ENCODE measurements around the gene APLP2.
"Not testable (repeated sequence)": the region's sequence is repeated elsewhere in the genome, so short reads cannot be mapped to it uniquely, and the experiment has no call there.

Gene APLP2

GRCh38 chr11:130074736-130075135, 5.0 kb downstream of the APLP2 start:
- Histone ChIP-seq H3K4me3 (ENCODE audit: low read depth in 1 of 2, low read length in 2 of 2) (no peak overlapping the region), H3K27ac (ENCODE audit: low read length) (no peak overlapping the region), H3K36me3 (ENCODE audit: control insufficient read depth in 1 of 2, insufficient read depth in 2 of 2, low read length in 2 of 2) (no peaks in the 10 kb centered on the region), H3K4me1 (ENCODE audit: control insufficient read depth in 1 of 2, insufficient read depth in 2 of 2, low read length in 2 of 2) (peaks cover 3 to 13% of the 10 kb centered on the region in 2 donors), H3K9me3 (ENCODE audit: control insufficient read depth in 1 of 2, low read length in 2 of 2) (no peaks in the 10 kb centered on the region), H3K27me3 (ENCODE audit: low read depth, low read length) (no peaks in the 10 kb centered on the region)

GRCh38 chr11:130076778-130077481, 7.2 kb downstream of the APLP2 start:
- H3K4me1 ChIP-seq (ENCODE audit: control insufficient read depth in 1 of 2, insufficient read depth in 2 of 2, low read length in 2 of 2): peaks cover 3 to 7% of the 10 kb centered on the region in 2 donors
- H3K9me3 ChIP-seq (ENCODE audit: control insufficient read depth in 1 of 2, low read length in 2 of 2): no peaks in the 10 kb centered on the region
- H3K27ac ChIP-seq (ENCODE audit: low read length): no peak overlapping the region
- H3K27me3 ChIP-seq (ENCODE audit: low read depth, low read length): no peaks in the 10 kb centered on the region
- no peaks in the 10 kb centered on the region for H3K36me3 ChIP-seq (ENCODE audit: control insufficient read depth in 1 of 2, insufficient read depth in 2 of 2, low read length in 2 of 2)
- H3K4me3 ChIP-seq (ENCODE audit: low read depth in 1 of 2, low read length in 2 of 2): no peak overlapping the region

- no peaks in the 10 kb centered on the region for H3K36me3 ChIP-seq (ENCODE audit: control insufficient read depth in 1 of 2, insufficient read depth in 2 of 2, low read length in 2 of 2)
- H3K9me3 ChIP-seq (ENCODE audit: control insufficient read depth in 1 of 2, low read length in 2 of 2): no peaks in the 10 kb centered on the region
- H3K27ac ChIP-seq (ENCODE audit: low read length): no peak overlapping the region
- no peak overlapping the region for H3K4me3 ChIP-seq (ENCODE audit: low read depth in 1 of 2, low read length in 2 of 2)
- H3K27me3 ChIP-seq (ENCODE audit: low read depth, low read length): no peaks in the 10 kb centered on the region
- peaks cover under 1 to 3% of the 10 kb centered on the region in 2 donors for H3K4me1 ChIP-seq (ENCODE audit: control insufficient read depth in 1 of 2, insufficient read depth in 2 of 2, low read length in 2 of 2)
These were observed 8.0 kb downstream of the APLP2 start for GRCh38 chr11:130077671-130078070.

- no peaks in the 10 kb centered on the region for H3K36me3 ChIP-seq (ENCODE audit: control insufficient read depth in 1 of 2, insufficient read depth in 2 of 2, low read length in 2 of 2)
- no peaks in the 10 kb centered on the region for H3K9me3 ChIP-seq (ENCODE audit: control insufficient read depth in 1 of 2, low read length in 2 of 2)
- H3K4me3 ChIP-seq (ENCODE audit: low read depth in 1 of 2, low read length in 2 of 2): no peak overlapping the region
- H3K27ac ChIP-seq (ENCODE audit: low read length): no peak overlapping the region
- H3K4me1 ChIP-seq (ENCODE audit: control insufficient read depth in 1 of 2, insufficient read depth in 2 of 2, low read length in 2 of 2): peaks cover 0 to 3% of the 10 kb centered on the region in 2 donors
- no peaks in the 10 kb centered on the region for H3K27me3 ChIP-seq (ENCODE audit: low read depth, low read length)
These were observed 8.4 kb downstream of the APLP2 start for GRCh38 chr11:130078080-130078479.

- Histone ChIP-seq H3K9me3 (ENCODE audit: control insufficient read depth in 1 of 2, low read length in 2 of 2) (no peaks in the 10 kb centered on the region), H3K27me3 (ENCODE audit: low read depth, low read length) (no peaks in the 10 kb centered on the region), H3K27ac (ENCODE audit: low read length) (no peak overlapping the region), H3K36me3 (ENCODE audit: control insufficient read depth in 1 of 2, insufficient read depth in 2 of 2, low read length in 2 of 2) (no peaks in the 10 kb centered on the region), H3K4me3 (ENCODE audit: low read depth in 1 of 2, low read length in 2 of 2) (no peak overlapping the region), H3K4me1 (ENCODE audit: control insufficient read depth in 1 of 2, insufficient read depth in 2 of 2, low read length in 2 of 2) (peaks cover 16 to 23% of the 10 kb centered on the region in 2 donors)
These were observed 16.1 kb downstream of the APLP2 start for GRCh38 chr11:130085671-130086290.

GRCh38 chr11:130086669-130087068, 17.0 kb downstream of the APLP2 start:
- Histone ChIP-seq H3K27me3 (ENCODE audit: low read depth, low read length) (no peaks in the 10 kb centered on the region), H3K36me3 (ENCODE audit: control insufficient read depth in 1 of 2, insufficient read depth in 2 of 2, low read length in 2 of 2) (no peaks in the 10 kb centered on the region), H3K4me1 (ENCODE audit: control insufficient read depth in 1 of 2, insufficient read depth in 2 of 2, low read length in 2 of 2) (peaks cover 16 to 23% of the 10 kb centered on the region in 2 donors), H3K9me3 (ENCODE audit: control insufficient read depth in 1 of 2, low read length in 2 of 2) (no peaks in the 10 kb centered on the region), H3K4me3 (ENCODE audit: low read depth in 1 of 2, low read length in 2 of 2) (no peak overlapping the region), H3K27ac (ENCODE audit: low read length) (no peak overlapping the region)

- H3K27ac ChIP-seq (ENCODE audit: low read length): no peak overlapping the region
- no peak overlapping the region for H3K4me3 ChIP-seq (ENCODE audit: low read depth in 1 of 2, low read length in 2 of 2)
- H3K9me3 ChIP-seq (ENCODE audit: control insufficient read depth in 1 of 2, low read length in 2 of 2): no peaks in the 10 kb centered on the region
- no peaks in the 10 kb centered on the region for H3K36me3 ChIP-seq (ENCODE audit: control insufficient read depth in 1 of 2, insufficient read depth in 2 of 2, low read length in 2 of 2)
- H3K4me1 ChIP-seq (ENCODE audit: control insufficient read depth in 1 of 2, insufficient read depth in 2 of 2, low read length in 2 of 2): peaks cover 16 to 23% of the 10 kb centered on the region in 2 donors
- H3K27me3 ChIP-seq (ENCODE audit: low read depth, low read length): no peaks in the 10 kb centered on the region
These were observed 17.7 kb downstream of the APLP2 start for GRCh38 chr11:130087294-130087926.

- no peaks in the 10 kb centered on the region for H3K36me3 ChIP-seq (ENCODE audit: control insufficient read depth in 1 of 2, insufficient read depth in 2 of 2, low read length in 2 of 2)
- no peaks in the 10 kb centered on the region for H3K27me3 ChIP-seq (ENCODE audit: low read depth, low read length)
- H3K27ac ChIP-seq (ENCODE audit: low read length): no peak overlapping the region
- H3K4me3 ChIP-seq (ENCODE audit: low read depth in 1 of 2, low read length in 2 of 2): no peak overlapping the region
- no peaks in the 10 kb centered on the region for H3K9me3 ChIP-seq (ENCODE audit: control insufficient read depth in 1 of 2, low read length in 2 of 2)
- peaks cover 16 to 23% of the 10 kb centered on the region in 2 donors for H3K4me1 ChIP-seq (ENCODE audit: control insufficient read depth in 1 of 2, insufficient read depth in 2 of 2, low read length in 2 of 2)
These were observed 18.5 kb downstream of the APLP2 start for GRCh38 chr11:130088217-130088616.

GRCh38 chr11:130088919-130089673, 19.4 kb downstream of the APLP2 start:
- H3K27me3 ChIP-seq (ENCODE audit: low read depth, low read length): no peaks in the 10 kb centered on the region
- peaks cover 16 to 23% of the 10 kb centered on the region in 2 donors for H3K4me1 ChIP-seq (ENCODE audit: control insufficient read depth in 1 of 2, insufficient read depth in 2 of 2, low read length in 2 of 2)
- H3K36me3 ChIP-seq (ENCODE audit: control insufficient read depth in 1 of 2, insufficient read depth in 2 of 2, low read length in 2 of 2): no peaks in the 10 kb centered on the region
- no peak overlapping the region for H3K27ac ChIP-seq (ENCODE audit: low read length)
- no peaks in the 10 kb centered on the region for H3K9me3 ChIP-seq (ENCODE audit: control insufficient read depth in 1 of 2, low read length in 2 of 2)
- no peak overlapping the region for H3K4me3 ChIP-seq (ENCODE audit: low read depth in 1 of 2, low read length in 2 of 2)

GRCh38 chr11:130089674-130090073, 20.0 kb downstream of the APLP2 start:
- Histone ChIP-seq H3K27ac (ENCODE audit: low read length) (no peak overlapping the region), H3K9me3 (ENCODE audit: control insufficient read depth in 1 of 2, low read length in 2 of 2) (no peaks in the 10 kb centered on the region), H3K4me3 (ENCODE audit: low read depth in 1 of 2, low read length in 2 of 2) (no peak overlapping the region), H3K4me1 (ENCODE audit: control insufficient read depth in 1 of 2, insufficient read depth in 2 of 2, low read length in 2 of 2) (peaks cover 16 to 23% of the 10 kb centered on the region in 2 donors), H3K36me3 (ENCODE audit: control insufficient read depth in 1 of 2, insufficient read depth in 2 of 2, low read length in 2 of 2) (no peaks in the 10 kb centered on the region), H3K27me3 (ENCODE audit: low read depth, low read length) (no peaks in the 10 kb centered on the region)

- H3K36me3 ChIP-seq (ENCODE audit: control insufficient read depth in 1 of 2, insufficient read depth in 2 of 2, low read length in 2 of 2); H3K27ac ChIP-seq (ENCODE audit: low read length); H3K9me3 ChIP-seq (ENCODE audit: control insufficient read depth in 1 of 2, low read length in 2 of 2); H3K4me3 ChIP-seq (ENCODE audit: low read depth in 1 of 2, low read length in 2 of 2); H3K27me3 ChIP-seq (ENCODE audit: low read depth, low read length): not testable (repeated sequence)
- H3K4me1 ChIP-seq (ENCODE audit: control insufficient read depth in 1 of 2, insufficient read depth in 2 of 2, low read length in 2 of 2): peaks cover 16 to 23% of the 10 kb centered on the region in 2 donors
These were observed 20.8 kb downstream of the APLP2 start for GRCh38 chr11:130090517-130090916.

Measured in muscle layer of duodenum (tissue), 2 donors.